Ascending aorta (tissue), 2 donors: ENCODE data around the gene GALNT9. TPM values are rescaled to one million over a fixed set of nuclear protein-coding genes. Genes with fewer than 3 reads are reported as not detected.

Experiments
- DNase-seq, 2 donors: peaks; one replicate each; pipeline ENCODE4 v3.0.0-alpha.2; 2019; ENCODE audit warnings: low spot score in 2 of 2
- H3K27ac ChIP-seq, 2 donors: fragments of 200-600 bp; sonication (generic); one replicate each; pipeline ENCODE4 v1.5.1; 2016 to 2017; ENCODE audit warnings: mild to moderate bottlenecking in 1 of 2
- H3K27me3 ChIP-seq: fragments of 200-600 bp; sonication (generic); one replicate; pipeline ENCODE4 v1.5.1; 2017
- H3K36me3 ChIP-seq, 2 donors: fragments of 200-600 bp; sonication (generic); one replicate each; pipeline ENCODE4 v1.5.1; 2016
- H3K4me1 ChIP-seq, 2 donors: fragments of 200-600 bp; sonication (generic); one replicate each; pipeline ENCODE4 v1.5.1; 2016 to 2017; ENCODE audit warnings: mild to moderate bottlenecking in 1 of 2
- H3K4me3 ChIP-seq, 2 donors: fragments of 200-600 bp; sonication (generic); one replicate each; pipeline ENCODE4 v1.5.1; 2016 to 2017; ENCODE audit warnings: mild to moderate bottlenecking in 1 of 2
- H3K9me3 ChIP-seq, 2 donors: fragments of 200-600 bp; sonication (generic); one replicate each; pipeline ENCODE4 v1.5.1; 2016
- CTCF ChIP-seq, 3 experiments: fragments of 200-600 bp in 2 of 3; fragments of 450-650 bp in 1 of 3; sonication (generic) in 2 of 3; IDR thresholded peaks; one replicate each; pipeline ENCODE4 v1.5.1; 2016 to 2019; ENCODE audit warnings: antibody characterized with exemption in 3 of 3, mild to moderate bottlenecking in 1 of 3, moderate library complexity in 1 of 3
- intact Hi-C: fragments of 100-400 bp; cut with DNase I; formaldehyde crosslinking; loops from one replicate; pipeline ENCODE4 v1.15.1; 2023
- total RNA-seq: library from RNA; depleted of rRNA; stranded (reverse); fragments of >200 nt; gene quantifications from one replicate; pipeline ENCODE4 v1.1.0, GENCODE V29; 2016

GALNT9 gene
- total RNA-seq, 1 donor from 2014 or later, result not detected

GRCh38 chr12:132179431-132180362 is 149.7 kb downstream of the GALNT9 start:
- H3K4me3 ChIP-seq, result no peak overlapping the region
- intact Hi-C loops, result no loop called here
- DNase-seq, result no peak
- H3K27me3 ChIP-seq, result no peaks in the 10 kb centered on the region
- H3K4me1 ChIP-seq, result no peaks in the 10 kb centered on the region
- no peak for TF ChIP-seq CTCF (IDR thresholded peaks at IDR 0.05)
- no peaks in the 10 kb centered on the region for H3K9me3 ChIP-seq
- no peaks in the 10 kb centered on the region for H3K36me3 ChIP-seq
- no peak overlapping the region for H3K27ac ChIP-seq

GRCh38 chr12:132178801-132179401 is 150.5 kb downstream of the GALNT9 start:
- Histone ChIP-seq H3K27ac (no peak overlapping the region), H3K36me3 (no peaks in the 10 kb centered on the region), H3K27me3 (no peaks in the 10 kb centered on the region), H3K4me3 (no peak overlapping the region), H3K4me1 (no peaks in the 10 kb centered on the region), H3K9me3 (no peaks in the 10 kb centered on the region)
- intact Hi-C loops, result no loop called here
- no peak for TF ChIP-seq CTCF (IDR thresholded peaks at IDR 0.05)
- no peak for DNase-seq

GRCh38 chr12:132178316-132178715 is 151.1 kb downstream of the GALNT9 start:
- Histone ChIP-seq H3K4me1 (no peaks in the 10 kb centered on the region), H3K27me3 (no peaks in the 10 kb centered on the region), H3K4me3 (no peak overlapping the region), H3K27ac (no peak overlapping the region), H3K36me3 (no peaks in the 10 kb centered on the region), H3K9me3 (no peaks in the 10 kb centered on the region)
- intact Hi-C loops, result no loop called here
- TF ChIP-seq CTCF (IDR thresholded peaks at IDR 0.05), result no peak
- DNase-seq, result no peak

- Histone ChIP-seq H3K27me3 (no peaks in the 10 kb centered on the region), H3K36me3 (no peaks in the 10 kb centered on the region), H3K4me3 (no peak overlapping the region), H3K9me3 (no peaks in the 10 kb centered on the region), H3K4me1 (no peaks in the 10 kb centered on the region), H3K27ac (no peak overlapping the region)
- intact Hi-C loops, result no loop called here
- no peak for DNase-seq
- no peak for TF ChIP-seq CTCF (IDR thresholded peaks at IDR 0.05)
Observed at GRCh38 chr12:132176920-132177551, 152.4 kb downstream of the GALNT9 start.

GRCh38 chr12:132176385-132176919 is 152.9 kb downstream of the GALNT9 start:
- no peak for DNase-seq
- no peak for TF ChIP-seq CTCF (IDR thresholded peaks at IDR 0.05)
- intact Hi-C loops, result no loop called here
- Histone ChIP-seq H3K27me3 (no peaks in the 10 kb centered on the region), H3K4me1 (no peaks in the 10 kb centered on the region), H3K27ac (no peak overlapping the region), H3K9me3 (no peaks in the 10 kb centered on the region), H3K4me3 (no peak overlapping the region), H3K36me3 (no peaks in the 10 kb centered on the region)
